GM23338 (cell line): Measurements from ENCODE around the gene RUNDC3A. TPM values are rescaled to one million over a fixed set of nuclear protein-coding genes. Genes with fewer than 3 reads are reported as not detected.
A peak's percentile ranks its signal among the peaks of the same experiment; 100 is the strongest.

Experiments
- ATAC-seq: fragments of 200-7000 bp; cut with Tn5 transposase; 3 replicates; pipeline ENCODE4 v1.9.1; 2020
- DNase-seq: peaks from one replicate; pipeline ENCODE4 v3.0.0-alpha.2; 2015; ENCODE audit warnings: low spot score
- H2AFZ ChIP-seq: fragments of 200-600 bp; sonication (generic); 2 replicates; pipeline ENCODE4 v1.8.0; 2016; ENCODE audit warnings: antibody characterized with exemption, mild to moderate bottlenecking, moderate library complexity
- H3F3A ChIP-seq: fragments of 200-600 bp; sonication (generic); replicated peaks from 2 replicates; pipeline ENCODE4 v1.8.0; 2017; ENCODE audit warnings: antibody characterized with exemption, mixed run types, low read depth
- H3K27ac ChIP-seq: fragments of 200-600 bp; sonication (generic); 2 replicates; pipeline ENCODE4 v1.6.1; 2016; ENCODE audit warnings: low read depth
- H3K27me3 ChIP-seq: fragments of 200-600 bp; sonication (generic); 2 replicates; pipeline ENCODE4 v1.8.0; 2016; ENCODE audit warnings: mild to moderate bottlenecking, mixed run types, moderate library complexity; ENCODE audit not compliant: insufficient read depth
- H3K36me3 ChIP-seq: fragments of 200-600 bp; sonication (generic); 2 replicates; pipeline ENCODE4 v1.8.0; 2016; ENCODE audit warnings: mild to moderate bottlenecking; ENCODE audit not compliant: insufficient read depth
- H3K4me1 ChIP-seq: fragments of 200-600 bp; sonication (generic); 2 replicates; pipeline ENCODE4 v1.8.0; 2016; ENCODE audit warnings: mild to moderate bottlenecking, moderate library complexity; ENCODE audit not compliant: insufficient read depth
- H3K4me2 ChIP-seq: fragments of 200-600 bp; sonication (generic); 2 replicates; pipeline ENCODE4 v1.7.1; 2017; ENCODE audit warnings: mixed run types
- H3K4me3 ChIP-seq: fragments of 200-600 bp; sonication (generic); 2 replicates; pipeline ENCODE4 v1.6.1; 2016; ENCODE audit warnings: mixed run types
- H3K79me2 ChIP-seq: fragments of 200-600 bp; sonication (generic); replicated peaks from 2 replicates; pipeline ENCODE4 v1.8.0; 2017; ENCODE audit warnings: mild to moderate bottlenecking; ENCODE audit not compliant: insufficient read depth
- H3K9me2 ChIP-seq: fragments of 200-600 bp; sonication (generic); 2 replicates; pipeline ENCODE4 v1.8.0; 2017; ENCODE audit not compliant: insufficient read depth
- H4K20me1 ChIP-seq: fragments of 200-600 bp; sonication (generic); replicated peaks from 2 replicates; pipeline ENCODE4 v1.8.0; 2017; ENCODE audit warnings: mild to moderate bottlenecking; ENCODE audit not compliant: insufficient read depth
- H3K27ac Mint-ChIP-seq: 2 replicates; pipeline ENCODE4 v1.8.0; 2020; ENCODE audit warnings: inconsistent platforms, mild to moderate bottlenecking, moderate library complexity, mixed read lengths
- H3K27me3 Mint-ChIP-seq: 3 replicates; pipeline ENCODE4 v1.8.0; 2022; ENCODE audit warnings: low read depth, mild to moderate bottlenecking, moderate library complexity, mixed read lengths, inconsistent platforms; ENCODE audit not compliant: insufficient read depth, poor library complexity
- H3K36me3 Mint-ChIP-seq: 3 replicates; pipeline ENCODE4 v1.8.0; 2021; ENCODE audit warnings: low read depth, mild to moderate bottlenecking, inconsistent platforms, moderate library complexity, mixed read lengths
- H3K4me1 Mint-ChIP-seq: 3 replicates; pipeline ENCODE4 v1.8.0; 2020; ENCODE audit warnings: mild to moderate bottlenecking, inconsistent platforms, mixed read lengths
- H3K4me3 Mint-ChIP-seq: 3 replicates; pipeline ENCODE4 v1.8.0; 2021; ENCODE audit warnings: moderate library complexity, mild to moderate bottlenecking, inconsistent platforms, mixed read lengths
- H3K9me3 Mint-ChIP-seq: 3 replicates; pipeline ENCODE4 v1.8.0; 2020; ENCODE audit warnings: moderate library complexity, mild to moderate bottlenecking, inconsistent platforms, mixed read lengths
- CREB1 ChIP-seq: fragments of 250-450 bp; sonication (Bioruptor Pico); IDR thresholded peaks from 2 replicates; pipeline ENCODE4 v1.5.0; 2020; ENCODE audit warnings: low read depth, mild to moderate bottlenecking, moderate library complexity
- EZH2 ChIP-seq: fragments of 200-600 bp; sonication (generic); IDR thresholded peaks from one replicate; pipeline ENCODE4 v1.8.0; 2017; ENCODE audit warnings: antibody characterized with exemption, mild to moderate bottlenecking, low read depth; ENCODE audit not compliant: unreplicated experiment
- EZH2phosphoT487 ChIP-seq: fragments of 200-600 bp; sonication (generic); IDR thresholded peaks from one replicate; pipeline ENCODE4 v1.8.1; 2018; ENCODE audit warnings: antibody characterized with exemption; ENCODE audit not compliant: unreplicated experiment
- JUNB ChIP-seq: IDR thresholded peaks from one replicate; pipeline ENCODE4 v1.6.1; 2016; ENCODE audit warnings: antibody characterized with exemption; ENCODE audit not compliant: unreplicated experiment
- NANOG ChIP-seq: IDR thresholded peaks from 2 replicates; pipeline ENCODE4 v1.6.1; 2016; ENCODE audit warnings: antibody characterized with exemption, borderline replicate concordance
- POLR2AphosphoS5 ChIP-seq: IDR thresholded peaks from 2 replicates; pipeline ENCODE4 v1.6.1; 2016; ENCODE audit warnings: antibody characterized with exemption, low read depth
- STAT1 ChIP-seq: IDR thresholded peaks from one replicate; pipeline ENCODE4 v1.6.1; 2016; ENCODE audit warnings: antibody characterized with exemption; ENCODE audit not compliant: unreplicated experiment
- ZNF114 ChIP-seq: fragments of 250-450 bp; sonication (Bioruptor Pico); IDR thresholded peaks from 2 replicates; pipeline ENCODE4 v1.5.0; 2020; ENCODE audit warnings: mild to moderate bottlenecking, moderate library complexity
- ZNF331 ChIP-seq: fragments of 250-450 bp; sonication (Bioruptor Pico); IDR thresholded peaks from 2 replicates; pipeline ENCODE4 v1.5.0; 2020; ENCODE audit warnings: low read depth, mild to moderate bottlenecking, moderate library complexity
- ZNF462 ChIP-seq: fragments of 250-450 bp; sonication (Bioruptor Pico); IDR thresholded peaks from 2 replicates; pipeline ENCODE4 v1.5.0; 2020; ENCODE audit warnings: mild to moderate bottlenecking, moderate library complexity
- polyA plus RNA-seq: library from polyadenylated mRNA; unstranded; fragments of >200 nt; fragmentation: Nextera tagmentation; extraction: Ambion mirVana; gene quantifications from 2 replicates; pipeline ENCODE4 v1.2.1, GENCODE V29; 2016
- total RNA-seq: library from RNA; depleted of rRNA; stranded (reverse); fragments of >200 nt; shearing (Covaris generic); gene quantifications from 2 replicates; pipeline ENCODE4 v1.2.3, GENCODE V29; 2014
- TF ChIP-seq, protein P1 (sequence below), 2 experiments: fragments of 200-600 bp in 1 of 2; sonication (generic) in 1 of 2; conservative IDR thresholded peaks; 2 replicates each; pipeline versions ENCODE4 v1.5.1 to v1.6.1; 2016 to 2017; ENCODE audit warnings: antibody characterized with exemption in 2 of 2, low read depth in 2 of 2, mild to moderate bottlenecking in 2 of 2, moderate library complexity in 1 of 2
- TF ChIP-seq, protein P2 (sequence below): IDR thresholded peaks from one replicate; pipeline ENCODE4 v1.6.1; 2018; ENCODE audit warnings: antibody characterized with exemption; ENCODE audit not compliant: unreplicated experiment
- TF ChIP-seq, protein P3 (sequence below): IDR thresholded peaks from 2 replicates; pipeline ENCODE4 v1.6.1; 2016; ENCODE audit warnings: antibody characterized with exemption

Gene RUNDC3A
- total and polyA plus RNA-seq, 2 experiments from 2014 or later = 3.7 to 5.5 TPM

DNA sequence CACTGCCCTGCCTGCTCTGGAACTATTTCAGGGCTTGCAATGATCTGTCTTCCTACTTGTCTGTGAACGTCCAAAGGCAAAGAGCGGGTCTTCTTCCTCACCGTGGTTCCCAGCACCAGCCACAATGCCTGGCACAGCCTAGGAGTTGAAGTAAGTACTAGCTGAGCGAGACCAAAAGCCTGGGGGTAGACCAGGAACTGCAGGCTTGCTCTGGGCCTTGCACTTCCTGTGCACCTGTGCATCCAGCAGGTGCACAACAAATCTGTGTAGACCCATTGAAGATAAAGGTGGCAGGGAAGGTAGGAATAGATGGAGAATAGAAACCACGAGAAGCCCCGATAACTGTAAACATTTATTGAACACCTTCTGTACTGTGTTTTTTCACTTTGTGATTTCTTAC is 50.6 kb downstream of the RUNDC3A start:
- TF ChIP-seq NANOG (no peak), POLR2AphosphoS5 (no peak), CREB1 (CRISPR knock-in tag) (no peak), EZH2 (no peak), ZNF114 (no peak), STAT1 (no peak), EZH2phosphoT487 (no peak), ZNF331 (CRISPR knock-in tag) (no peak), JUNB (no peak), ZNF462 (CRISPR knock-in tag) (no peak)
- TF ChIP-seq, protein P1, sequence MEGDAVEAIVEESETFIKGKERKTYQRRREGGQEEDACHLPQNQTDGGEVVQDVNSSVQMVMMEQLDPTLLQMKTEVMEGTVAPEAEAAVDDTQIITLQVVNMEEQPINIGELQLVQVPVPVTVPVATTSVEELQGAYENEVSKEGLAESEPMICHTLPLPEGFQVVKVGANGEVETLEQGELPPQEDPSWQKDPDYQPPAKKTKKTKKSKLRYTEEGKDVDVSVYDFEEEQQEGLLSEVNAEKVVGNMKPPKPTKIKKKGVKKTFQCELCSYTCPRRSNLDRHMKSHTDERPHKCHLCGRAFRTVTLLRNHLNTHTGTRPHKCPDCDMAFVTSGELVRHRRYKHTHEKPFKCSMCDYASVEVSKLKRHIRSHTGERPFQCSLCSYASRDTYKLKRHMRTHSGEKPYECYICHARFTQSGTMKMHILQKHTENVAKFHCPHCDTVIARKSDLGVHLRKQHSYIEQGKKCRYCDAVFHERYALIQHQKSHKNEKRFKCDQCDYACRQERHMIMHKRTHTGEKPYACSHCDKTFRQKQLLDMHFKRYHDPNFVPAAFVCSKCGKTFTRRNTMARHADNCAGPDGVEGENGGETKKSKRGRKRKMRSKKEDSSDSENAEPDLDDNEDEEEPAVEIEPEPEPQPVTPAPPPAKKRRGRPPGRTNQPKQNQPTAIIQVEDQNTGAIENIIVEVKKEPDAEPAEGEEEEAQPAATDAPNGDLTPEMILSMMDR (conservative IDR thresholded peaks at IDR 0.05; ENCODE audit: low read depth in 2 of 2) = no peak
- TF ChIP-seq, protein P2, sequence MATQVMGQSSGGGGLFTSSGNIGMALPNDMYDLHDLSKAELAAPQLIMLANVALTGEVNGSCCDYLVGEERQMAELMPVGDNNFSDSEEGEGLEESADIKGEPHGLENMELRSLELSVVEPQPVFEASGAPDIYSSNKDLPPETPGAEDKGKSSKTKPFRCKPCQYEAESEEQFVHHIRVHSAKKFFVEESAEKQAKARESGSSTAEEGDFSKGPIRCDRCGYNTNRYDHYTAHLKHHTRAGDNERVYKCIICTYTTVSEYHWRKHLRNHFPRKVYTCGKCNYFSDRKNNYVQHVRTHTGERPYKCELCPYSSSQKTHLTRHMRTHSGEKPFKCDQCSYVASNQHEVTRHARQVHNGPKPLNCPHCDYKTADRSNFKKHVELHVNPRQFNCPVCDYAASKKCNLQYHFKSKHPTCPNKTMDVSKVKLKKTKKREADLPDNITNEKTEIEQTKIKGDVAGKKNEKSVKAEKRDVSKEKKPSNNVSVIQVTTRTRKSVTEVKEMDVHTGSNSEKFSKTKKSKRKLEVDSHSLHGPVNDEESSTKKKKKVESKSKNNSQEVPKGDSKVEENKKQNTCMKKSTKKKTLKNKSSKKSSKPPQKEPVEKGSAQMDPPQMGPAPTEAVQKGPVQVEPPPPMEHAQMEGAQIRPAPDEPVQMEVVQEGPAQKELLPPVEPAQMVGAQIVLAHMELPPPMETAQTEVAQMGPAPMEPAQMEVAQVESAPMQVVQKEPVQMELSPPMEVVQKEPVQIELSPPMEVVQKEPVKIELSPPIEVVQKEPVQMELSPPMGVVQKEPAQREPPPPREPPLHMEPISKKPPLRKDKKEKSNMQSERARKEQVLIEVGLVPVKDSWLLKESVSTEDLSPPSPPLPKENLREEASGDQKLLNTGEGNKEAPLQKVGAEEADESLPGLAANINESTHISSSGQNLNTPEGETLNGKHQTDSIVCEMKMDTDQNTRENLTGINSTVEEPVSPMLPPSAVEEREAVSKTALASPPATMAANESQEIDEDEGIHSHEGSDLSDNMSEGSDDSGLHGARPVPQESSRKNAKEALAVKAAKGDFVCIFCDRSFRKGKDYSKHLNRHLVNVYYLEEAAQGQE = no peak
- TF ChIP-seq, protein P3, sequence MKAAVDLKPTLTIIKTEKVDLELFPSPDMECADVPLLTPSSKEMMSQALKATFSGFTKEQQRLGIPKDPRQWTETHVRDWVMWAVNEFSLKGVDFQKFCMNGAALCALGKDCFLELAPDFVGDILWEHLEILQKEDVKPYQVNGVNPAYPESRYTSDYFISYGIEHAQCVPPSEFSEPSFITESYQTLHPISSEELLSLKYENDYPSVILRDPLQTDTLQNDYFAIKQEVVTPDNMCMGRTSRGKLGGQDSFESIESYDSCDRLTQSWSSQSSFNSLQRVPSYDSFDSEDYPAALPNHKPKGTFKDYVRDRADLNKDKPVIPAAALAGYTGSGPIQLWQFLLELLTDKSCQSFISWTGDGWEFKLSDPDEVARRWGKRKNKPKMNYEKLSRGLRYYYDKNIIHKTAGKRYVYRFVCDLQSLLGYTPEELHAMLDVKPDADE = no peak
- peaks cover 4% of the 10 kb centered on the region; the same call in 2 of the 3 replicates for H3K36me3 Mint-ChIP-seq
- Histone ChIP-seq H3K79me2 (no peaks in the 10 kb centered on the region), H3K27me3 (peaks cover 2% of the 10 kb centered on the region; the same call in 1 of the 2 replicates), H3K4me2 (no peak overlapping the region), H3K4me3 (no peak overlapping the region), H3F3A (0 out of 2 replicates have a peak, but pooled peaks cover 13% of the 10 kb centered on the region), H2AFZ (no peak overlapping the region), H4K20me1 (peaks cover 19% of the 10 kb centered on the region), H3K27ac (no peak overlapping the region), H3K4me1 (peaks cover 26% of the 10 kb centered on the region), H3K9me2 (no peaks in the 10 kb centered on the region), H3K36me3 (no peaks in the 10 kb centered on the region)
- ATAC-seq (no peak), DNase-seq (no peak)
- peaks cover 17% of the 10 kb centered on the region for H3K27me3 Mint-ChIP-seq
- 0 out of 2 replicates have a peak overlapping the region, but pooled peaks have one; percentile 56 for H3K27ac Mint-ChIP-seq
- no peak overlapping the region; the same call in 2 of the 3 replicates for H3K4me3 Mint-ChIP-seq
- peaks cover 36% of the 10 kb centered on the region for H3K4me1 Mint-ChIP-seq
- peaks cover 2% of the 10 kb centered on the region; the same call in 1 of the 3 replicates for H3K9me3 Mint-ChIP-seq
